VCaP (cell line): ENCODE data around the gene IL1RN.

Experiments used
- H3K27ac ChIP-seq: fragments of 450-650 bp; 2 replicates; pipeline ENCODE4 v1.5.1; 2017
- TF ChIP-seq, protein P1 (sequence below): fragments of 450-650 bp; conservative IDR thresholded peaks from 2 replicates; pipeline ENCODE4 v1.5.1; 2017; ENCODE audit warnings: mild to moderate bottlenecking, moderate library complexity

Gene IL1RN

DNA sequence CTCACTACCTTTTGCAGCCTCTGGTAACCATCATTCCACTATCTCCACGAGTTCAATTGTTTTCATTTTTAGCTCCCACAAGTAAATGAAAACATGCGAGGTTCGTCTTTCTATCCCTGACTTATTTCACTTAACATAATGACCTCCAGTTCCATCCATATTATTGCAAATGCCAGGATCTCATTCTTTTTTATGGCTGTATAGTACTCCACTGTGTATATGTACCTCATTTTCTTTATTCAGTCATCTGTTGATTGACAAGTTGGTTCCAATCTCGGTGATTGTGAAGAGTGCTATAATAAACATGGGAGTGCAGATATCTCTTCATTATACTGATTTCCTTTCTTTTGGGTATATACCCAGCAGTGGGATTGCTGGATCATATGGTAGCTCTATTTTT lies 16.9 kb downstream of the IL1RN start:
- no peak overlapping the region for H3K27ac ChIP-seq
- TF ChIP-seq, protein P1, sequence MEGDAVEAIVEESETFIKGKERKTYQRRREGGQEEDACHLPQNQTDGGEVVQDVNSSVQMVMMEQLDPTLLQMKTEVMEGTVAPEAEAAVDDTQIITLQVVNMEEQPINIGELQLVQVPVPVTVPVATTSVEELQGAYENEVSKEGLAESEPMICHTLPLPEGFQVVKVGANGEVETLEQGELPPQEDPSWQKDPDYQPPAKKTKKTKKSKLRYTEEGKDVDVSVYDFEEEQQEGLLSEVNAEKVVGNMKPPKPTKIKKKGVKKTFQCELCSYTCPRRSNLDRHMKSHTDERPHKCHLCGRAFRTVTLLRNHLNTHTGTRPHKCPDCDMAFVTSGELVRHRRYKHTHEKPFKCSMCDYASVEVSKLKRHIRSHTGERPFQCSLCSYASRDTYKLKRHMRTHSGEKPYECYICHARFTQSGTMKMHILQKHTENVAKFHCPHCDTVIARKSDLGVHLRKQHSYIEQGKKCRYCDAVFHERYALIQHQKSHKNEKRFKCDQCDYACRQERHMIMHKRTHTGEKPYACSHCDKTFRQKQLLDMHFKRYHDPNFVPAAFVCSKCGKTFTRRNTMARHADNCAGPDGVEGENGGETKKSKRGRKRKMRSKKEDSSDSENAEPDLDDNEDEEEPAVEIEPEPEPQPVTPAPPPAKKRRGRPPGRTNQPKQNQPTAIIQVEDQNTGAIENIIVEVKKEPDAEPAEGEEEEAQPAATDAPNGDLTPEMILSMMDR: no peak

DNA sequence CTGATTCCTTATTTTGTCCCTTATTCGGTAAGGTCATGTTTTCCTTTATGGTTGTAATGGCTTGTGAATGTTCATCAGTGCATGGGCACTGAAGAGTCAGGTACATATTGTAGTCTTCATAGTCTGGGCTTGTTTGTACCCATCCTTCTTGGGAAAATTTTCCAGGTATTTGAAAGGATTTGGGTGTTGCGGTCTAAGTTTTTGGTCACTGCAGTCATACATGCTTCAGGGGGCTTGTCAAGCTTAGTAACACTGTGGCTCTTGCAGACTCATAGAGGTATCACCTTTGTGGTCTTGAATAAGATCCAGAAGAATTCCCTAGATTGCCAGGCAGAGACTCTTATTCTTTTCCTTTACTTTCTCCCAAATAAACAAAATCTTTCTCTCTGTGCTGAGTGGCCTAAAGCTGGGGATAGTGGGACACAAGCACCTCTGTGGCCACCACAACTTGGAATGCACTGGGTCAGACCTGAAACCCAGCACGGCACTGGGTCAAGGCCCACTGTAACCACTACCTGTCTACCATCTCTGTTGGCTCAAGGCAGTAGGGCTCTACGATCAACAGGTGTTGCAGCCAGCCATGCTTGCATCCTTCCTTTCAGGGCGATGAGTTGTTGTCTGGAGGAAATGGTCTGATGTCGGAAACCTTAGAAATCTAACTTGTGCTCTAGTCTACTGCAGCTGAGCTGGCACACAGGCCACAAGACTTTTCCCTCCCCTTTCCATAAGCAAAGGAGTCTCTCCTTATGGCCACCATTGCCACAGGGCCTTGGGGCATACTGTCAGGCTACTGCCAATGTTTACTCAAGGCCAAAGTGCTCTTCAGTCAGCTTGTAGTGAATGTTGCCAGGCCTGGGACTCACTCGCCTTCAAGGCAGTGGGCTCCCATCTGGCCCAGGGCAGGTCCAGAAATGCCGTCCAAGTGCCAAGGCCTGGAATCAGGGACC lies 21.5 kb downstream of the IL1RN start:
- TF ChIP-seq, protein P1: no peak
- H3K27ac ChIP-seq: no peak overlapping the region

DNA sequence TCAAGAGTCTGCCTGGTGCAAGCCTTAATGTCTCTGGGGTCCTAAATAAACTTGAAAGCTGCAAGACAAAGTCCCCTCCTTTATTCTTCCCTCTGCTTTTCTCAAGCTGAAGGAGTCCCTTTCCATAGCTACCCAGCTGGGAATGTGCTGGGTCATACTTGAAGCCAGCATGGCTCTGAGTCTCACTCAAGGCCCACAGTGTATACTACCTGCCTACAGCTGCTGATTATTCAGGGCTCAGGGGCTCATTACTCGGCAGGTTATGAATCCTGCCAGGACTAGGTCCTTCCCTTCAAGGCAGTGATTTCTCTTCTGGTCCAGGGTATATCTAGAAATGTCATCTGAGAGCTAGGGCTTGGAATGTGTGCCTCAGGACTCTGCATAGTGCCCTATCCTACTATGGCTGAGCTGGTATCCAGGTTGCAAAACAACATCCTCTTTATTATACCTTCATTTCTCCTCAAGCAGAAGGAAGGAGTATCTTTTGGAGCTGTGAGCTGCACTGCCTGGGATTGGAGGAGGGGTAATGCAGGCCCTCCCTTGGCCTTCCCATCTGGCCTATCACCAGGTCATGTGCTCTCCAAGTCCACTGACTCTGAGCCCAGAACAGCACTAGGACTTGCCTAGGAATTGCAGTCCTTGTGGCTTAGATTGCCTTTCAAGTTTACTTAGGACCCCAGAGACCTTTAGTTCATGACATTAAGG lies 22.3 kb downstream of the IL1RN start:
- no peak overlapping the region for H3K27ac ChIP-seq

DNA sequence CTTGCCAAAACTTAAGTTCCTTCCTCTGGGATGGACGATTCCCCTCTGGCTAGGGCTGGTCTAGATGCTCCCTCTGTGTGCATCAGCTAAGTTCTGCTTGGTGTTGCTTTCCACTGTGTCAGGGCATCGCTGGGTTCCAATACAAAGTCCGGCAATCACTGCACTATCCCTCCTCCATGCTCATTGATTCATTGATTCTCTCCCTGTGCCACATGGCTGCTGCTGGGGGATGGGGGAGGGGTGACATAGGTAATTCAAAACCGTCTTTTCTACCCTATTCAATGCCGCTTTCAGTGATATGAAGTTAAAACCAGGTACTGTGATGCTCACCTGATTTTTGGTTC lies 22.8 kb downstream of the IL1RN start:
- no peak overlapping the region for H3K27ac ChIP-seq
- TF ChIP-seq, protein P1: no peak

More for the DNA sequence above, 22.3 kb downstream of the IL1RN start:
- TF ChIP-seq, protein P1: no peak

DNA sequence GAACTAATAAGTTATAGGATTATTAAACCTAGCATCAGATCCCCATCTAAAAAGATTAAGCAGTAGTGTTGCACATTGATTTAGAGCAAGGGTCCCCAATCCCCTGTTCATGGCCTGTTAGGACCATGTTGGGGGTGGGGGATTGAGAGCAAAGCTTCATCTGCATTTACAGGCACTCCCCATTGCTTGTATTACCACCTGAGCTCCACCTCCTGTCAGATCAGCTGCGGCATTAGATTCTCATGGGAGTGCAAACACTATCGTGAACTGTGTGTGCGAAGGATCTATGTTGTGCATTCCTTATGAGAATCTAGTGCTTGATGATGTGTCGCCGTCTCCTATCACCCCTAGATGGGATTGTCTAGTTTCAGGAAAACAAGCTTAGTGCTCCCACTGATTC lies 27.9 kb downstream of the IL1RN start:
- TF ChIP-seq, protein P1: no peak
- peak overlapping the region; percentile 99 for H3K27ac ChIP-seq

DNA sequence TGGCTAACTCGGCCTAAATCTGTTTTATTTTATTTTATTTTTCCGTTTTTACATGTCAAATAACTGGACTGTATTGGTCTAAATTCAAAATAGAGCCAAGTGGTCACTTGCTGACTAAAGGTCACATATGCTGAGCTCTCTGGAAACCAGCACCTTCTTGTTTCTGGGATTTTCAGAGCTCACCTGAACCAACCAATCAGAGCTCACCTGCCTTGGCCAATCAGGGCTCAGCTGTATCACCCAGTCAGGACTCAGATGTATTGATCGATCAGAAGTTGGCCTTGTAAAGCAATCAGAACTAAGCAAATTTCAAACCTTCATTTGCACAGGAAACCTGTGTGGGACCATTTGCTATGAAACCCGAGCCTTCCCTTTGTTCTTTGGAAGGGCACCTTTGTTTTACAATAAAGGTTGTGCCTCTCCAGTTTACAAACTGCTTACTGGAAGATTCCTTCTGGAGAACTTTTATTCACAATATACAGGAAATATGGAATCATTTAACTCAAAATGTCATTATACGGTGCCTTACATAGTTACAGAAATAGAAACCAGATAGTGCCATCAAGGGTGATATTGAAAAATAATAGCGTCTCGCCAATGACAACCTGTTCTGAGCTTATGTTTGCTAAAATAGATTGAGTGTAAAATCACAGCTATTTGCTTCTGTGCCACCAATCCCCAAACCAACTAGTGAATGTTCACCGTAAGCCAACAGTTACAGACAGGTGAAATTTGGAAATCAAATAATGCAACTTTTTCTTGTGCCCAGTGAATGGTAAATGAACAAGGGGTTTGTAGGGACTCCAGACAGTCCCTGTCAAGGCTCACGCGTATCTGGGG lies 29.1 kb downstream of the IL1RN start:
- H3K27ac ChIP-seq: peak overlapping the region; percentile 99
- TF ChIP-seq, protein P1: no peak
